Kidney (tissue), 14 donors: ENCODE measurements around the gene F2RL3. TPM values are rescaled to one million over a fixed set of nuclear protein-coding genes. Genes with fewer than 3 reads are reported as not detected.

Experiments
- DNase-seq, 5 donors: peaks; one replicate each; pipeline ENCODE4 v3.0.0-alpha.2; 2013 to 2020
- FAIRE-seq: peaks from 2 replicates; lab custom pipeline; 2012; peaks lifted over from hg19 to GRCh38; lab: Jason Lieb, UNC
- H3K27ac ChIP-seq, 2 donors: one replicate each; pipeline ENCODE4 v1.7.0; 2013; ENCODE audit warnings: low read depth in 2 of 2, low read length in 2 of 2, inconsistent platforms in 1 of 2
- H3K27me3 ChIP-seq: one replicate; pipeline ENCODE4 v1.7.1; 2013; ENCODE audit warnings: low read length, inconsistent platforms; ENCODE audit not compliant: control insufficient read depth, insufficient read depth
- H3K36me3 ChIP-seq, 3 donors: one replicate each; pipeline versions ENCODE4 v1.7.0 to v1.7.1; 2013; ENCODE audit warnings: low read length in 3 of 3, control low read depth in 1 of 3, inconsistent platforms in 1 of 3; ENCODE audit not compliant: insufficient read depth in 3 of 3, control insufficient read depth in 2 of 3
- H3K4me1 ChIP-seq, 3 donors: one replicate each; pipeline versions ENCODE4 v1.7.0 to v1.7.1; 2013; ENCODE audit warnings: low read length in 3 of 3, inconsistent platforms in 1 of 3, low read depth in 1 of 3; ENCODE audit not compliant: control insufficient read depth in 2 of 3, insufficient read depth in 2 of 3
- H3K4me3 ChIP-seq, 3 donors: one replicate each; pipeline versions ENCODE4 v1.7.0 to v1.8.1; 2013; ENCODE audit warnings: low read length in 3 of 3, control low read depth in 1 of 3, inconsistent platforms in 1 of 3
- H3K9ac ChIP-seq, 3 donors: one replicate each; pipeline versions ENCODE4 v1.7.0 to v1.7.1; 2013; ENCODE audit warnings: low read length in 3 of 3, control low read depth in 1 of 3, inconsistent platforms in 1 of 3
- H3K9me3 ChIP-seq, 3 donors: one replicate each; pipeline versions ENCODE4 v1.7.0 to v1.7.1; 2013; ENCODE audit warnings: low read length in 3 of 3, control low read depth in 1 of 3, inconsistent platforms in 1 of 3; ENCODE audit not compliant: control insufficient read depth in 2 of 3, insufficient read depth in 1 of 3
- intact Hi-C: fragments of 100-400 bp; cut with DNase I; formaldehyde crosslinking; loops from one replicate; pipeline ENCODE4 v1.11.1; 2022
- polyA plus RNA-seq: library from polyadenylated mRNA; stranded (reverse); fragments of 350-450 nt; fragmentation: Illumina TruSeq; extraction: RNeasy Lipid Tissue Mini Kit (QIAGEN cat#74804); gene quantifications from one replicate; pipeline ENCODE4 v1.2.3, GENCODE V29; 2014; ENCODE audit warnings: low read depth, low replicate concordance; ENCODE audit not compliant: insufficient read depth
- total RNA-seq: library from RNA; stranded (reverse); fragmentation: NEBNext Ultra II Directional; extraction: Animal tissue kit (Norgen Biotek cat#: 25700); gene quantifications from one replicate; pipeline ENCODE4 v1.2.1, GENCODE V29; 2021
- TF ChIP-seq, protein P1 (sequence below): IDR thresholded peaks from 3 replicates; pipeline ENCODE4 v1.5.1; 2012; ENCODE audit warnings: mild to moderate bottlenecking, moderate library complexity, borderline replicate concordance; ENCODE audit not compliant: insufficient read depth; ENCODE audit errors: extremely low read depth
- donor health status: control.
- donor health status: control.
- donor health status: control.
- donor health status: control.
- donor health status: control.
- donor health status: DM: yes; HTN: yes; CAD: no.
- donor health status: Normal renal cell carcinoma (clear cell type).

F2RL3 gene
- total and polyA plus RNA-seq, 2 donors from 2014 or later = 1.4 to 3.2 TPM

DNA sequence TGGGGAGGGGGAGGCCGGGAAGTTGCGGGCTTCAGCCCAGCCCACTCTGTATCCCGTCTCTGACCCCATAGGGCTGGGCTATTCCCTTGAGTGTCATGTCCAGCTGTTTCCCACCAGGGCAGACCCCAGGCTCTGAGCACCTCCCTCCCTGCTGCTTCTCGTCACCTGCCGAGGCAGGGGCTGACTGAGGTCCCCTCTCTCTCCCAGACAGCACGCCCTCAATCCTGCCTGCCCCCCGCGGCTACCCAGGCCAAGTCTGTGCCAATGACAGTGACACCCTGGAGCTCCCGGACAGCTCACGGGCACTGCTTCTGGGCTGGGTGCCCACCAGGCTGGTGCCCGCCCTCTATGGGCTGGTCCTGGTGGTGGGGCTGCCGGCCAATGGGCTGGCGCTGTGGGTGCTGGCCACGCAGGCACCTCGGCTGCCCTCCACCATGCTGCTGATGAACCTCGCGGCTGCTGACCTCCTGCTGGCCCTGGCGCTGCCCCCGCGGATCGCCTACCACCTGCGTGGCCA, 625 bp downstream of the F2RL3 start:
- H3K4me1 ChIP-seq = peaks cover 0 to 2% (median 0%) of the 10 kb centered on the region in 3 donors
- intact Hi-C loops = no loop called here
- peak overlapping the region in 2 of 3 donors; percentile 9 to 39 for H3K4me3 ChIP-seq

DNA sequence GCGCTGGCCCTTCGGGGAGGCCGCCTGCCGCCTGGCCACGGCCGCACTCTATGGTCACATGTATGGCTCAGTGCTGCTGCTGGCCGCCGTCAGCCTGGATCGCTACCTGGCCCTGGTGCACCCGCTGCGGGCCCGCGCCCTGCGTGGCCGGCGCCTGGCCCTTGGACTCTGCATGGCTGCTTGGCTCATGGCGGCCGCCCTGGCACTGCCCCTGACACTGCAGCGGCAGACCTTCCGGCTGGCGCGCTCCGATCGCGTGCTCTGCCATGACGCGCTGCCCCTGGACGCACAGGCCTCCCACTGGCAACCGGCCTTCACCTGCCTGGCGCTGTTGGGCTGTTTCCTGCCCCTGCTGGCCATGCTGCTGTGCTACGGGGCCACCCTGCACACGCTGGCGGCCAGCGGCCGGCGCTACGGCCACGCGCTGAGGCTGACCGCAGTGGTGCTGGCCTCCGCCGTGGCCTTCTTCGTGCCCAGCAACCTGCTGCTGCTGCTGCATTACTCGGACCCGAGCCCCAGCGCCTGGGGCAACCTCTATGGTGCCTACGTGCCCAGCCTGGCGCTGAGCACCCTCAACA, 1.2 kb downstream of the F2RL3 start:
- H3K9ac ChIP-seq = no peak overlapping the region
- FAIRE-seq (no peak), DNase-seq (no peak)
- H3K9me3 ChIP-seq = no peaks in the 10 kb centered on the region
- no peaks in the 10 kb centered on the region for H3K27me3 ChIP-seq
- no peak overlapping the region for H3K4me3 ChIP-seq
- intact Hi-C loops = no loop called here
- peak overlapping the region; percentile 16 to 63 for H3K27ac ChIP-seq
- no peaks in the 10 kb centered on the region for H3K36me3 ChIP-seq
- H3K4me1 ChIP-seq = peaks cover 0 to 2% (median 0%) of the 10 kb centered on the region in 3 donors
- TF ChIP-seq, protein P1, sequence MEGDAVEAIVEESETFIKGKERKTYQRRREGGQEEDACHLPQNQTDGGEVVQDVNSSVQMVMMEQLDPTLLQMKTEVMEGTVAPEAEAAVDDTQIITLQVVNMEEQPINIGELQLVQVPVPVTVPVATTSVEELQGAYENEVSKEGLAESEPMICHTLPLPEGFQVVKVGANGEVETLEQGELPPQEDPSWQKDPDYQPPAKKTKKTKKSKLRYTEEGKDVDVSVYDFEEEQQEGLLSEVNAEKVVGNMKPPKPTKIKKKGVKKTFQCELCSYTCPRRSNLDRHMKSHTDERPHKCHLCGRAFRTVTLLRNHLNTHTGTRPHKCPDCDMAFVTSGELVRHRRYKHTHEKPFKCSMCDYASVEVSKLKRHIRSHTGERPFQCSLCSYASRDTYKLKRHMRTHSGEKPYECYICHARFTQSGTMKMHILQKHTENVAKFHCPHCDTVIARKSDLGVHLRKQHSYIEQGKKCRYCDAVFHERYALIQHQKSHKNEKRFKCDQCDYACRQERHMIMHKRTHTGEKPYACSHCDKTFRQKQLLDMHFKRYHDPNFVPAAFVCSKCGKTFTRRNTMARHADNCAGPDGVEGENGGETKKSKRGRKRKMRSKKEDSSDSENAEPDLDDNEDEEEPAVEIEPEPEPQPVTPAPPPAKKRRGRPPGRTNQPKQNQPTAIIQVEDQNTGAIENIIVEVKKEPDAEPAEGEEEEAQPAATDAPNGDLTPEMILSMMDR = no peak

More for the DNA sequence above, 625 bp downstream of the F2RL3 start:
- peak in 2 of 5 donors; percentile 21 to 53 for DNase-seq
- Histone ChIP-seq H3K36me3 (no peaks in the 10 kb centered on the region), H3K27ac (peak overlapping the region; percentile 61 to 63), H3K9ac (peak overlapping the region in 1 of 3 donors; percentile 34), H3K27me3 (no peaks in the 10 kb centered on the region), H3K9me3 (no peaks in the 10 kb centered on the region)
- TF ChIP-seq, protein P1 = no peak
- FAIRE-seq = no peak

DNA sequence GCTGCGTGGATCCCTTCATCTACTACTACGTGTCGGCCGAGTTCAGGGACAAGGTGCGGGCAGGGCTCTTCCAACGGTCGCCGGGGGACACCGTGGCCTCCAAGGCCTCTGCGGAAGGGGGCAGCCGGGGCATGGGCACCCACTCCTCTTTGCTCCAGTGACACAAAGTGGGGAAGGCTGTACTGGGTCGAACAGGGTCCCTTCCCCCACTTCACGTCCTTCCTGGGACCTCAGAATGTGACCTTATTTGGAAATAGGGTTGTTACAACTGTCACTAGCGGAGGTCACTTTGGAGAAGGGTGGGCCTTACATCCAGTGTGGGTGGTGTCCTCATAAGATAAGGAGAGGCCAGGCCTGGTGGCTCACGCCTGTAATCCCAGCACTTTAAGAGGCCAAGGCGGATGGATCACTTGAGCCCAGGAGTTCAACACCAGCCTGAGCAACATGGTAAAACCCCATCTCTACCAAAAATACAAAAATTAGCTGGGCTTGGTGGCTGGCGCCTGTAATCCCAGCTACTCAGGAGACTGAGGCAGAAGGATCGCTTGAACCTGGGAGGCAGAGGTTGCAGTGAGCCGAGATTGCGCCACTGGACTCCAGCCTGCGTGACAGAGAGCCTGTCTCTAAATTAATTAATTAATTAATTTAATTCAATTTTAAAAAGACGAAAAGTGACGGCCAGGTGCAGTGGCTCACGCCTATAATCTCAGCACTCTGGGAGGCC, 1.8 kb downstream of the F2RL3 start:
- Histone ChIP-seq H3K9ac (no peak overlapping the region), H3K27ac (no peak overlapping the region), H3K27me3 (no peaks in the 10 kb centered on the region), H3K4me3 (no peak overlapping the region), H3K9me3 (no peaks in the 10 kb centered on the region), H3K4me1 (peaks cover 0 to 2% (median 0%) of the 10 kb centered on the region in 3 donors), H3K36me3 (no peaks in the 10 kb centered on the region)
- FAIRE-seq = no peak
- no peak for DNase-seq
- TF ChIP-seq, protein P1 = no peak
- intact Hi-C loops = no loop called here
